ENCODE data around the gene TUFT1. TPM values are rescaled to one million over a fixed set of nuclear protein-coding genes. Genes with fewer than 3 reads are reported as not detected.

TUFT1 gene
- total RNA-seq, result 1.5 and 5.2 TPM in 2 replicates

GRCh38 chr1:151540021-151540981 lies at the start of gene TUFT1:
TSS of gene TUFT1 (plus strand) at chr1:151540309. CDS start at chr1:151540367, 58 bp downstream.

DNA sequence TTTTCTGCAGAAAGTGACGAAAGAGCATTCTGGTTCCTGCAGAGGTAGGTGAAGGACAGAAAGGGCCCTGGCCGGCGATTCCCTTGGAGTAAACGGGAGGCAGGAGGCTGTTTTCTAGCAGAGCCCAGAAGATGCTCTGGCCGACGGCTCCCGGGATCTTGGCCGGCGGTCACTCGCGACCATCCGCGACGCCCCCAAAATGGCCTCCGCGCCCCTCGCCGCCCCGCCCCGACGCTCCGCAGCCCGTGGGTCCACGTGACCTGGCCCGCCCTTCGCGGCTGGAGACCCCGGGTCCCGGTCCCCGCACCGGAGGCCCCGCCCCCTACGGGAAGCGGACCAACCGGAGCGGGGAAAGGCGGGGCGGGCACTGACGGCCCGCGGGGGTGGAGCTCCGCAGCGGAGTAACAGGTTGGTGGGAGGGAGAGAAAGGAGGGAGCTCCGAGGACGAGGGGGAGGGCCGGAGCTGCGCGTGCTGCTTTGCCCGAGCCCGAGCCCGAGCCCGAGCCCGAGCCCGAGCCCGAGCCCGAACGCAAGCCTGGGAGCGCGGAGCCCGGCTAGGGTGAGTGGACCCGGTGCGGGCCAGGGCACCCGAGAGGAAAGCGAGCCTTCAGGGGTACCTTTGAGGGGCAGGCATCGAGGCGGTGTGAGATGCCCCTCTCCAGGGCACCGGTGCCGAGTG lies 29.0 kb upstream of the TUFT1 start, which contains the start of gene CGN:
Gene CGN (plus strand): TSS at position 431 of the 679 bp plus-strand sequence. CDS start 7,133 bp downstream, outside the sequence.

GRCh38 chr1:151611832-151612500 lies 71.9 kb downstream of the TUFT1 start, which contains the start of gene SNX27:
TSS of gene SNX27 (plus strand) at chr1:151612050. CDS start at chr1:151612202, 152 bp downstream.

Other genes starting within 250 kb of the TUFT1 start
- 35.5 and 52.5 TPM in 2 replicates for gene PI4KB, start 212.9 kb upstream of the TUFT1 start, total RNA-seq
- 31.2 and 31.7 TPM in 2 replicates for gene RFX5, start 193.1 kb upstream of the TUFT1 start, total RNA-seq
- gene SELENBP1, start 167.6 kb upstream of the TUFT1 start, total RNA-seq, result 111 and 123 TPM in 2 replicates
- gene PSMB4, start 140.7 kb upstream of the TUFT1 start, total RNA-seq, result 318 and 353 TPM in 2 replicates
- 11.3 and 14.3 TPM in 2 replicates for gene POGZ, start 80.8 kb upstream of the TUFT1 start, total RNA-seq
- gene CGN, start 28.9 kb upstream of the TUFT1 start, total RNA-seq, result under 0.01 and 0.16 TPM in 2 replicates
- gene SNX27, start 71.7 kb downstream of the TUFT1 start, total RNA-seq, result 27.4 and 50.5 TPM in 2 replicates
- not detected in 2 replicates for gene CELF3, start 176.5 kb downstream of the TUFT1 start, total RNA-seq
- not detected in 2 replicates for gene RIIAD1, start 181.2 kb downstream of the TUFT1 start, total RNA-seq
- gene MRPL9, start 223.2 kb downstream of the TUFT1 start, total RNA-seq, result 90.8 and 110 TPM in 2 replicates